ENCODE results near the gene ATP6V0B. TPM values are rescaled to one million over a fixed set of nuclear protein-coding genes. Genes with fewer than 3 reads are reported as not detected.

Gene ATP6V0B
- total and polyA plus RNA-seq, 2 of the 13 experiments (the other 11 are each of a cell fraction or from before 2014, with no cell fraction given): 157 to 161 TPM

DNA sequence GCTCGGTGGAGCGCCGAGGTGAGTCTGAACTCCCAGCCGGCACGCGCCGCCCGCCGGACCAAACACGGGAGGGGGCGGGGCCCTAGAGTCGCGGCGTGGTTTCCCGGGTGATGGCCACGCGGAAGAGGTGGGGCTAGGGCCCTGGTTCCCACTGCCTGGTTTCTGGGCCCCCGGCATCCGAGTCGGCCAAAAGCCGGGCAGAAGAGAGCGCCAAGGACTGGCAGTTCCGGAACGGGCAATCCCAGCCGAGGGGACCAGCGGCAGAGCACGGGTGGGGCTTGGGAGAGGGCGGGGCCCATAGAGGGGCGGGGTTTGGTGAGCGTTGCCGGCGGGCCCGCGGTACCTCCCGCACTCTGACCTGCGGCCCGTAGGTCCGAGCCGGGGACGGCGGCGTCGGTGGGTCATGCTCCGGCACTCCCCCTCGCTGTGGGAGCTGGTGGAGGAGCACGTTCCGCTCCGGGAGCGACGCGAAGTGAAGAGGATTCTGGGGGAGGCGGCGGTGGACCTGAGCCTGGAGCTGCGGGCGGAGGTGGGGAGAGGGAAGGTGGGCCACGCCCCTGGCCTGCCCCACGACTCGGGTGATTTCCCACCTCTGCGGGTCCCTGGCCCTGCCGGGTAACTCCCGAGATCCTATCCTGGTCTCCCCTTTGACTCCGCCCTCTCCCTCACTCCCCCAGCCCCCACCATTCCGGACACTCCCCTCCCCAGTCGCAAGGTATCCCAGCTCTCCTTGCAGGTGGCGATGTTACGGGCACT lies 16.9 kb downstream of the ATP6V0B start, which contains the start of gene CCDC24 (continued):
- TF ChIP-seq, protein P1, sequence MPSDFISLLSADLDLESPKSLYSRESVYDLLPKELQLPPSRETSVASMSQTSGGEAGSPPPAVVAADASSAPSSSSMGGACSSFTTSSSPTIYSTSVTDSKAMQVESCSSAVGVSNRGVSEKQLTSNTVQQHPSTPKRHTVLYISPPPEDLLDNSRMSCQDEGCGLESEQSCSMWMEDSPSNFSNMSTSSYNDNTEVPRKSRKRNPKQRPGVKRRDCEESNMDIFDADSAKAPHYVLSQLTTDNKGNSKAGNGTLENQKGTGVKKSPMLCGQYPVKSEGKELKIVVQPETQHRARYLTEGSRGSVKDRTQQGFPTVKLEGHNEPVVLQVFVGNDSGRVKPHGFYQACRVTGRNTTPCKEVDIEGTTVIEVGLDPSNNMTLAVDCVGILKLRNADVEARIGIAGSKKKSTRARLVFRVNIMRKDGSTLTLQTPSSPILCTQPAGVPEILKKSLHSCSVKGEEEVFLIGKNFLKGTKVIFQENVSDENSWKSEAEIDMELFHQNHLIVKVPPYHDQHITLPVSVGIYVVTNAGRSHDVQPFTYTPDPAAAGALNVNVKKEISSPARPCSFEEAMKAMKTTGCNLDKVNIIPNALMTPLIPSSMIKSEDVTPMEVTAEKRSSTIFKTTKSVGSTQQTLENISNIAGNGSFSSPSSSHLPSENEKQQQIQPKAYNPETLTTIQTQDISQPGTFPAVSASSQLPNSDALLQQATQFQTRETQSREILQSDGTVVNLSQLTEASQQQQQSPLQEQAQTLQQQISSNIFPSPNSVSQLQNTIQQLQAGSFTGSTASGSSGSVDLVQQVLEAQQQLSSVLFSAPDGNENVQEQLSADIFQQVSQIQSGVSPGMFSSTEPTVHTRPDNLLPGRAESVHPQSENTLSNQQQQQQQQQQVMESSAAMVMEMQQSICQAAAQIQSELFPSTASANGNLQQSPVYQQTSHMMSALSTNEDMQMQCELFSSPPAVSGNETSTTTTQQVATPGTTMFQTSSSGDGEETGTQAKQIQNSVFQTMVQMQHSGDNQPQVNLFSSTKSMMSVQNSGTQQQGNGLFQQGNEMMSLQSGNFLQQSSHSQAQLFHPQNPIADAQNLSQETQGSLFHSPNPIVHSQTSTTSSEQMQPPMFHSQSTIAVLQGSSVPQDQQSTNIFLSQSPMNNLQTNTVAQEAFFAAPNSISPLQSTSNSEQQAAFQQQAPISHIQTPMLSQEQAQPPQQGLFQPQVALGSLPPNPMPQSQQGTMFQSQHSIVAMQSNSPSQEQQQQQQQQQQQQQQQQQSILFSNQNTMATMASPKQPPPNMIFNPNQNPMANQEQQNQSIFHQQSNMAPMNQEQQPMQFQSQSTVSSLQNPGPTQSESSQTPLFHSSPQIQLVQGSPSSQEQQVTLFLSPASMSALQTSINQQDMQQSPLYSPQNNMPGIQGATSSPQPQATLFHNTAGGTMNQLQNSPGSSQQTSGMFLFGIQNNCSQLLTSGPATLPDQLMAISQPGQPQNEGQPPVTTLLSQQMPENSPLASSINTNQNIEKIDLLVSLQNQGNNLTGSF (CRISPR knock-in tag; IDR thresholded peaks at IDR 0.05): no peak
- TF ChIP-seq ZKSCAN5 (CRISPR knock-in tag; IDR thresholded peaks at IDR 0.05): no peak
- TF ChIP-seq RAD51 (IDR thresholded peaks at IDR 0.05; ENCODE audit: borderline replicate concordance): no peak
- no peak for TF ChIP-seq MEIS2 (CRISPR knock-in tag; IDR thresholded peaks at IDR 0.05)
- TF ChIP-seq, protein P2, sequence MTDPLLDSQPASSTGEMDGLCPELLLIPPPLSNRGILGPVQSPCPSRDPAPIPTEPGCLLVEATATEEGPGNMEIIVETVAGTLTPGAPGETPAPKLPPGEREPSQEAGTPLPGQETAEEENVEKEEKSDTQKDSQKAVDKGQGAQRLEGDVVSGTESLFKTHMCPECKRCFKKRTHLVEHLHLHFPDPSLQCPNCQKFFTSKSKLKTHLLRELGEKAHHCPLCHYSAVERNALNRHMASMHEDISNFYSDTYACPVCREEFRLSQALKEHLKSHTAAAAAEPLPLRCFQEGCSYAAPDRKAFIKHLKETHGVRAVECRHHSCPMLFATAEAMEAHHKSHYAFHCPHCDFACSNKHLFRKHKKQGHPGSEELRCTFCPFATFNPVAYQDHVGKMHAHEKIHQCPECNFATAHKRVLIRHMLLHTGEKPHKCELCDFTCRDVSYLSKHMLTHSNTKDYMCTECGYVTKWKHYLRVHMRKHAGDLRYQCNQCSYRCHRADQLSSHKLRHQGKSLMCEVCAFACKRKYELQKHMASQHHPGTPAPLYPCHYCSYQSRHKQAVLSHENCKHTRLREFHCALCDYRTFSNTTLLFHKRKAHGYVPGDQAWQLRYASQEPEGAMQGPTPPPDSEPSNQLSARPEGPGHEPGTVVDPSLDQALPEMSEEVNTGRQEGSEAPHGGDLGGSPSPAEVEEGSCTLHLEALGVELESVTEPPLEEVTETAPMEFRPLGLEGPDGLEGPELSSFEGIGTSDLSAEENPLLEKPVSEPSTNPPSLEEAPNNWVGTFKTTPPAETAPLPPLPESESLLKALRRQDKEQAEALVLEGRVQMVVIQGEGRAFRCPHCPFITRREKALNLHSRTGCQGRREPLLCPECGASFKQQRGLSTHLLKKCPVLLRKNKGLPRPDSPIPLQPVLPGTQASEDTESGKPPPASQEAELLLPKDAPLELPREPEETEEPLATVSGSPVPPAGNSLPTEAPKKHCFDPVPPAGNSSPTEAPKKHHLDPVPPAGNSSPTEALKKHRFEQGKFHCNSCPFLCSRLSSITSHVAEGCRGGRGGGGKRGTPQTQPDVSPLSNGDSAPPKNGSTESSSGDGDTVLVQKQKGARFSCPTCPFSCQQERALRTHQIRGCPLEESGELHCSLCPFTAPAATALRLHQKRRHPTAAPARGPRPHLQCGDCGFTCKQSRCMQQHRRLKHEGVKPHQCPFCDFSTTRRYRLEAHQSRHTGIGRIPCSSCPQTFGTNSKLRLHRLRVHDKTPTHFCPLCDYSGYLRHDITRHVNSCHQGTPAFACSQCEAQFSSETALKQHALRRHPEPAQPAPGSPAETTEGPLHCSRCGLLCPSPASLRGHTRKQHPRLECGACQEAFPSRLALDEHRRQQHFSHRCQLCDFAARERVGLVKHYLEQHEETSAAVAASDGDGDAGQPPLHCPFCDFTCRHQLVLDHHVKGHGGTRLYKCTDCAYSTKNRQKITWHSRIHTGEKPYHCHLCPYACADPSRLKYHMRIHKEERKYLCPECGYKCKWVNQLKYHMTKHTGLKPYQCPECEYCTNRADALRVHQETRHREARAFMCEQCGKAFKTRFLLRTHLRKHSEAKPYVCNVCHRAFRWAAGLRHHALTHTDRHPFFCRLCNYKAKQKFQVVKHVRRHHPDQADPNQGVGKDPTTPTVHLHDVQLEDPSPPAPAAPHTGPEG (CRISPR knock-in tag; IDR thresholded peaks at IDR 0.05): 0 out of 2 replicates have a peak, but pooled peaks have one; percentile 42
- peak; percentile 77 for TF ChIP-seq KDM5B (CRISPR knock-in tag; IDR thresholded peaks at IDR 0.05; ENCODE audit: borderline replicate concordance)
- no peak for TF ChIP-seq ZFP82 (CRISPR knock-in tag; IDR thresholded peaks at IDR 0.05; ENCODE audit: borderline replicate concordance)
- TF ChIP-seq SP2 (CRISPR knock-in tag; IDR thresholded peaks at IDR 0.05): 0 out of 2 replicates have a peak, but pooled peaks have one; percentile 42
- TF ChIP-seq, protein P3, sequence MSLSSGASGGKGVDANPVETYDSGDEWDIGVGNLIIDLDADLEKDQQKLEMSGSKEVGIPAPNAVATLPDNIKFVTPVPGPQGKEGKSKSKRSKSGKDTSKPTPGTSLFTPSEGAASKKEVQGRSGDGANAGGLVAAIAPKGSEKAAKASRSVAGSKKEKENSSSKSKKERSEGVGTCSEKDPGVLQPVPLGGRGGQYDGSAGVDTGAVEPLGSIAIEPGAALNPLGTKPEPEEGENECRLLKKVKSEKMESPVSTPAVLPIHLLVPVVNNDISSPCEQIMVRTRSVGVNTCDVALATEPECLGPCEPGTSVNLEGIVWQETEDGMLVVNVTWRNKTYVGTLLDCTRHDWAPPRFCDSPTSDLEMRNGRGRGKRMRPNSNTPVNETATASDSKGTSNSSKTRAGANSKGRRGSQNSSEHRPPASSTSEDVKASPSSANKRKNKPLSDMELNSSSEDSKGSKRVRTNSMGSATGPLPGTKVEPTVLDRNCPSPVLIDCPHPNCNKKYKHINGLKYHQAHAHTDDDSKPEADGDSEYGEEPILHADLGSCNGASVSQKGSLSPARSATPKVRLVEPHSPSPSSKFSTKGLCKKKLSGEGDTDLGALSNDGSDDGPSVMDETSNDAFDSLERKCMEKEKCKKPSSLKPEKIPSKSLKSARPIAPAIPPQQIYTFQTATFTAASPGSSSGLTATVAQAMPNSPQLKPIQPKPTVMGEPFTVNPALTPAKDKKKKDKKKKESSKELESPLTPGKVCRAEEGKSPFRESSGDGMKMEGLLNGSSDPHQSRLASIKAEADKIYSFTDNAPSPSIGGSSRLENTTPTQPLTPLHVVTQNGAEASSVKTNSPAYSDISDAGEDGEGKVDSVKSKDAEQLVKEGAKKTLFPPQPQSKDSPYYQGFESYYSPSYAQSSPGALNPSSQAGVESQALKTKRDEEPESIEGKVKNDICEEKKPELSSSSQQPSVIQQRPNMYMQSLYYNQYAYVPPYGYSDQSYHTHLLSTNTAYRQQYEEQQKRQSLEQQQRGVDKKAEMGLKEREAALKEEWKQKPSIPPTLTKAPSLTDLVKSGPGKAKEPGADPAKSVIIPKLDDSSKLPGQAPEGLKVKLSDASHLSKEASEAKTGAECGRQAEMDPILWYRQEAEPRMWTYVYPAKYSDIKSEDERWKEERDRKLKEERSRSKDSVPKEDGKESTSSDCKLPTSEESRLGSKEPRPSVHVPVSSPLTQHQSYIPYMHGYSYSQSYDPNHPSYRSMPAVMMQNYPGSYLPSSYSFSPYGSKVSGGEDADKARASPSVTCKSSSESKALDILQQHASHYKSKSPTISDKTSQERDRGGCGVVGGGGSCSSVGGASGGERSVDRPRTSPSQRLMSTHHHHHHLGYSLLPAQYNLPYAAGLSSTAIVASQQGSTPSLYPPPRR (CRISPR knock-in tag; IDR thresholded peaks at IDR 0.05; ENCODE audit: borderline replicate concordance): peak; percentile 27; the same call in 1 of the 2 replicates
- TF ChIP-seq TCF12 (IDR thresholded peaks at IDR 0.05): no peak
- peak; percentile 54; the same call in 1 of the 2 replicates for TF ChIP-seq TCF12 (CRISPR knock-in tag; IDR thresholded peaks at IDR 0.05)
- no peak for TF ChIP-seq KLF6 (CRISPR knock-in tag; IDR thresholded peaks at IDR 0.05)
- no peak for TF ChIP-seq SNAI1 (CRISPR knock-in tag; IDR thresholded peaks at IDR 0.05; ENCODE audit: borderline replicate concordance)

Data from HepG2 (cell line).